Left ventricle myocardium inferior (tissue), 1 donor: ENCODE measurements around the gene MGAT4B. TPM values are rescaled to one million over a fixed set of nuclear protein-coding genes. Genes with fewer than 3 reads are reported as not detected.

Experiments
- DNase-seq: peaks from one replicate; pipeline ENCODE4 v3.0.0-alpha.2; 2020
- H3K27ac ChIP-seq: fragments of 200-600 bp; replicated peaks from 2 replicates; pipeline ENCODE4 v1.8.0; 2021
- H3K27me3 ChIP-seq: fragments of 200-600 bp; 2 replicates; pipeline ENCODE4 v1.8.0; 2021; ENCODE audit warnings: low read depth
- H3K36me3 ChIP-seq: fragments of 200-600 bp; 2 replicates; pipeline ENCODE4 v1.8.0; 2021
- H3K4me1 ChIP-seq: fragments of 200-600 bp; 2 replicates; pipeline ENCODE4 v1.8.0; 2021
- H3K4me3 ChIP-seq: fragments of 200-600 bp; 2 replicates; pipeline ENCODE4 v1.8.0; 2021; ENCODE audit warnings: mild to moderate bottlenecking, moderate library complexity
- H3K9me3 ChIP-seq: fragments of 200-600 bp; replicated peaks from 2 replicates; pipeline ENCODE4 v1.8.0; 2021
- CTCF ChIP-seq: fragments of 200-600 bp; IDR thresholded peaks from 2 replicates; pipeline ENCODE4 v1.8.0; 2021; ENCODE audit warnings: antibody characterized with exemption, mild to moderate bottlenecking, borderline replicate concordance
- intact Hi-C: fragments of 100-400 bp; cut with micrococcal nuclease; formaldehyde crosslinking; loops from one replicate; pipeline ENCODE4 v1.11.0; 2022
- total RNA-seq: library from RNA; stranded (reverse); fragmentation: NEBNext Ultra II Directional; extraction: Animal tissue kit (Norgen Biotek cat#: 25700); gene quantifications from one replicate; pipeline ENCODE4 v1.2.1, GENCODE V29; 2021
- donor health status: DM: no; HTN: yes; CAD: no; lungs with severe emphysema.

Gene MGAT4B
- total RNA-seq, 1 donor from 2014 or later = 98.7 TPM

DNA sequence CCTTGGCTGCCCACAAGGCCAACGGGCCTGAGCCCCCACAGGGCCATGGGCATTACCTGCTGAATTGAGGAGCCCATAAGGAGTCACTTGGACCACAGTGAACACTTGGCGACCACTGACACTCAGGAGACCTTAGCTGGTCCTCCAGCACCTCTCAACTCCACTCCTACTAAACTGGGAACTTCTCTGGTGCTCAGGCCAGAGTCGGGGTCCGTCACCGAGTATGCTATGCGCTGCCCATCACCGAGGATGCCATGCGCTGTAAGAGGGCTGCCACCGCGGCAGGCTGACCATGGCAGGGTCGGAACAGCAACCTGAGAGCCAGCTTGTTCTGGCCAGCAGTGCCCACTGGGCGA, 13.4 kb upstream of the MGAT4B start:
- TF ChIP-seq CTCF = no peak
- peak overlapping the region; percentile 91 for H3K4me3 ChIP-seq
- H3K27me3 ChIP-seq = no peaks in the 10 kb centered on the region
- intact Hi-C loops = no loop called here
- H3K27ac ChIP-seq = peak overlapping the region; percentile 98
- H3K9me3 ChIP-seq = no peaks in the 10 kb centered on the region
- H3K4me1 ChIP-seq = peaks cover 84% of the 10 kb centered on the region
- no peak for DNase-seq
- peaks cover 33% of the 10 kb centered on the region for H3K36me3 ChIP-seq

GRCh38 chr5:179819296-179820126, 12.8 kb upstream of the MGAT4B start:
- DNase-seq = peak; percentile 61
- H3K4me1 ChIP-seq = peaks cover 78% of the 10 kb centered on the region
- intact Hi-C loops = no loop called here

DNA sequence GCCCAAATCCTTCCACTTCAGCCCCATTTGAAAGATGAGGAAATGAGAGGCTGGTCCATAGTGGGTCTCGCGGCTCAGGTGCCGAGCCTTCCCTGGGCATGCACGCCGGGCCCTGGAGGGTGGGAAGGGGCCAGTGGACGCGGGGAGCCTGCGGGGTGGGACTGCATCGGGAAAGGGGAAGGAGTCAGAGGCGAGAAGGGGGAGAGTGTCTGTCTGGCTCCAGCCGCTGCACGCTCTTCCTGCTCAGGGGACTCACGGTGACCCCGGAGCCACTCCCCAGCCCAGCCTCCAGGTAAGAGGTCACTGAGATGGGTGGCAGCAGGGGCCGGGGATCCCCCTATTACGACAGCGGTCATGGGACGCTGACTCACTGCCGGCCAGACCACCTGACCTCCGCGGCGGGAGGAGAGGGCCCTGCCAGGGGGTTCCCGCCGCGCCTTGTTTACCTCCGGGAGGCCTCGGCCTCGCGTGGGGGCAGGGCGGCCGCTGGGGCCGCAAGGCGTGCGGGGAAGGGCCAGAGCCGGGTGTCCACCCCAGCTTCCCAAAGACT, 12.2 kb upstream of the MGAT4B start:
- Histone ChIP-seq H3K9me3 (no peaks in the 10 kb centered on the region), H3K4me3 (peak overlapping the region; percentile 91), H3K27me3 (no peaks in the 10 kb centered on the region), H3K36me3 (peaks cover 21% of the 10 kb centered on the region), H3K27ac (peak overlapping the region; percentile 98), H3K4me1 (peaks cover 71% of the 10 kb centered on the region)
- peak; percentile 95 for DNase-seq
- intact Hi-C loops = no loop called here
- no peak for TF ChIP-seq CTCF

More at GRCh38 chr5:179819296-179820126, 12.8 kb upstream of the MGAT4B start:
- no peaks in the 10 kb centered on the region for H3K9me3 ChIP-seq
- H3K27ac ChIP-seq = peak overlapping the region; percentile 98
- H3K36me3 ChIP-seq = peaks cover 27% of the 10 kb centered on the region
- no peak for TF ChIP-seq CTCF
- no peaks in the 10 kb centered on the region for H3K27me3 ChIP-seq
- H3K4me3 ChIP-seq = peak overlapping the region; percentile 91

DNA sequence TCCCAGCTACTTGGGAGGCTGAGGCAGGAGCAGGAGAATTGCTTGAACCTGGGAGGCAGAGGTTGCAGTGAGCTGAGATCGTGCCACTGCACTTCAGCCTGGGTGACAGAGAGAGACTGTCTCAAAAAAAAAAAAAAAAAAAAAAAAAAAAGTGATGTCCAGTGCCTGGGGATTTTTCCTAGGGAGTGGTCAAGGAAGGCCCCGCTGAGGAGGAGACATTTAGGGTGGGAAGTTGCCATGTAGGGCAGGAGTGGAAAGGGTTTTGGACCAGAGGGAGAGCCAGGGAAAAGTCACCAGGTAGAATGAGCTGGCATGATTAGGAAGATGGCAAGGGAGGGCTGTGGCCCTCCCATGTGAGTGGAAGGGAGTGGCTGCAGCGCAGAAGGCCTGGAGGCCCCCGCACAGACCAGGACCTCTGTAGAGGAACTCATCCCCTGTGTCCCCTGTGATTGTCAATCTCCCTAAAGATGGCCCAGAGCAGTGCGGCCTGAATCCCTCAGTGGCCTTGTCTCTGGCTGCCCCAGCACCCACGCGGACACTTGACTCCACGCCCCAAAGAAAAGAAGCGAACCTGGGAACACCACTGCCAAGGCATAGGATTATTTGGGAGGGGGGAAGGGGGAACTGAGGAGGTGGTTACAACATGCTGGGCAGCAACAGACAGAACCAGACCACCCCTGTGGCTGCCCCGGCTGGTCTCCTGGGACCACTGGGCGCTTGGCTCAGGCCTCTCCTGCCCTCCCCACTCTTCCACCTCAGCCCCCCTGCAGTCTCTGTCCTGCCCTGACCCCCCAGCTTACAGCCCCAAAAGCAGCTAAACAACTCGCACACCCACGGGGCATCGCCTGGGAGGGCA, 11.5 kb upstream of the MGAT4B start:
- Histone ChIP-seq H3K4me1 (peaks cover 64% of the 10 kb centered on the region), H3K36me3 (peaks cover 14% of the 10 kb centered on the region), H3K4me3 (peak overlapping the region; percentile 91), H3K9me3 (no peaks in the 10 kb centered on the region), H3K27ac (peak overlapping the region; percentile 98), H3K27me3 (no peaks in the 10 kb centered on the region)
- no peak for DNase-seq
- intact Hi-C loops = no loop called here
- no peak for TF ChIP-seq CTCF

DNA sequence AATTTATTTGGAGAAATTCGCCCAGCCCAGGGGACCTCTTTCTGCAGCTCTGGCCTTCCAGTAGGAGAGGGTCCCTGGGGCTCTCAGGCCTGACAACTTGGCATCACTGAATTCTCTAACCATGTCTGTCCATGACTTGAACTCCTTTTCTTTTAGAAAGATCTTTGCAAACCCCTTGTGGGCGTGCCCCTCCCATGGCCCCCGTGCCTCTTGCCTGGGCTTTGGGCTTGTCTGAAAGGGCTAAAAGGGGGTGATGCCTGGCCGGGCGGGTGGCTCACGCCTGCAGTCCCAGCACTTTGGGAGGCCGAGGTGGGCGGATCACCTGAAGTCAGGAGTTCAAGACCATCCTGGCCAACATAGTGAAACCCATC, 10.8 kb upstream of the MGAT4B start:
- Histone ChIP-seq H3K27ac (peak overlapping the region; percentile 98), H3K4me3 (peak overlapping the region; percentile 72)
- DNase-seq = no peak

More for the DNA sequence above, 10.8 kb upstream of the MGAT4B start:
- H3K4me1 ChIP-seq = peaks cover 58% of the 10 kb centered on the region
- intact Hi-C loops = no loop called here
- no peaks in the 10 kb centered on the region for H3K27me3 ChIP-seq
- H3K36me3 ChIP-seq = peaks cover 9% of the 10 kb centered on the region
- H3K9me3 ChIP-seq = no peaks in the 10 kb centered on the region
- no peak for TF ChIP-seq CTCF
